Esophagus muscularis mucosa (tissue), 3 donors: Measurements from ENCODE around the gene MIPOL1.

Experiments used
- POLR2A ChIP-seq: fragments of 450-650 bp; IDR thresholded peaks from one replicate; pipeline ENCODE4 v1.6.1; 2017; ENCODE audit warnings: antibody characterized with exemption, moderate library complexity, mild to moderate bottlenecking, low read depth
- POLR2AphosphoS5 ChIP-seq, 2 donors: sonication (generic); formaldehyde crosslinking; IDR thresholded peaks; one replicate each; pipeline ENCODE4 v1.6.1; 2017; ENCODE audit warnings: antibody characterized with exemption in 2 of 2
- TF ChIP-seq, protein P1 (sequence below), 3 experiments: fragments of 200-600 bp in 2 of 3; fragments of 450-650 bp in 1 of 3; sonication (generic) in 2 of 3; IDR thresholded peaks; one replicate each; pipeline ENCODE4 v1.5.1; 2017 to 2019; ENCODE audit warnings: antibody characterized with exemption in 3 of 3, mild to moderate bottlenecking in 2 of 3, moderate library complexity in 1 of 3

- TF ChIP-seq, protein P1, sequence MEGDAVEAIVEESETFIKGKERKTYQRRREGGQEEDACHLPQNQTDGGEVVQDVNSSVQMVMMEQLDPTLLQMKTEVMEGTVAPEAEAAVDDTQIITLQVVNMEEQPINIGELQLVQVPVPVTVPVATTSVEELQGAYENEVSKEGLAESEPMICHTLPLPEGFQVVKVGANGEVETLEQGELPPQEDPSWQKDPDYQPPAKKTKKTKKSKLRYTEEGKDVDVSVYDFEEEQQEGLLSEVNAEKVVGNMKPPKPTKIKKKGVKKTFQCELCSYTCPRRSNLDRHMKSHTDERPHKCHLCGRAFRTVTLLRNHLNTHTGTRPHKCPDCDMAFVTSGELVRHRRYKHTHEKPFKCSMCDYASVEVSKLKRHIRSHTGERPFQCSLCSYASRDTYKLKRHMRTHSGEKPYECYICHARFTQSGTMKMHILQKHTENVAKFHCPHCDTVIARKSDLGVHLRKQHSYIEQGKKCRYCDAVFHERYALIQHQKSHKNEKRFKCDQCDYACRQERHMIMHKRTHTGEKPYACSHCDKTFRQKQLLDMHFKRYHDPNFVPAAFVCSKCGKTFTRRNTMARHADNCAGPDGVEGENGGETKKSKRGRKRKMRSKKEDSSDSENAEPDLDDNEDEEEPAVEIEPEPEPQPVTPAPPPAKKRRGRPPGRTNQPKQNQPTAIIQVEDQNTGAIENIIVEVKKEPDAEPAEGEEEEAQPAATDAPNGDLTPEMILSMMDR (IDR thresholded peaks at IDR 0.05): no peak
- TF ChIP-seq POLR2AphosphoS5 (IDR thresholded peaks at IDR 0.05) (no peak), POLR2A (no peak)
These were observed 177.8 kb downstream of the MIPOL1 start for GRCh38 chr14:37375566-37375965.
